Measurements from ENCODE around the gene TMBIM6. TPM values are rescaled to one million over a fixed set of nuclear protein-coding genes. Genes with fewer than 3 reads are reported as not detected.

The TMBIM6 gene
- total RNA-seq, result 100 to 1,000 TPM; 191 to 248 (median 224) TPM
- polyA plus RNA-seq, result 100 to 1,000 TPM in 2 of 3 donors, 10 to 100 TPM in 1; 93.7 to 384 (median 135) TPM

- peak; percentile 100 for DNase-seq
- Histone ChIP-seq H3K4me1 (peaks cover 0 to 41% (median 38%) of the 10 kb centered on the region in 4 donors), H3K27ac (peak within 1 kb of the TSS; percentile 92 to 98 (median 95)), H3K4me3 (peak within 1 kb of the TSS; percentile 78 to 92 (median 90)), H3K9me3 (no peaks in the 10 kb centered on the region), H3K27me3 (no peaks in the 10 kb centered on the region), H3K36me3 (no peaks in the 10 kb centered on the region)
- TF ChIP-seq EP300 (IDR thresholded peaks at IDR 0.05) (no peak), POLR2A (IDR thresholded peaks at IDR 0.05) (peak; percentile 99), POLR2AphosphoS5 (IDR thresholded peaks at IDR 0.05) (peak; percentile 98 to 99 (median 98)), CTCF (IDR thresholded peaks at IDR 0.05) (peak; percentile 91 to 98 (median 94))
- intact Hi-C loops (cut with DNase I), result no loop called here
- WGBS, 2 donors, result 2 to 4% methylated on average over 50 of the region's 50 CpGs
Observed at GRCh38 chr12:49740930-49741881, at the start of gene TMBIM6. Gene TMBIM6 (plus strand): TSS chr12:49741557. CDS start chr12:49752494, 10,937 bp downstream.

- H3K4me1 ChIP-seq, result peaks cover 0 to 20% (median 11%) of the 10 kb centered on the region in 4 donors
- WGBS, 2 donors, result 64 to 70% methylated on average over 3 of the region's 3 CpGs
Observed at GRCh38 chr12:49692851-49693250, 48.5 kb upstream of the TMBIM6 start.

GRCh38 chr12:49693931-49694444, 47.4 kb upstream of the TMBIM6 start:
- TF ChIP-seq EP300 (IDR thresholded peaks at IDR 0.05) (no peak), POLR2AphosphoS5 (IDR thresholded peaks at IDR 0.05) (no peak), CTCF (IDR thresholded peaks at IDR 0.05) (no peak), POLR2A (IDR thresholded peaks at IDR 0.05) (no peak)
- no peaks in the 10 kb centered on the region for H3K27me3 ChIP-seq
- DNase-seq, result peak; percentile 8
- no peak overlapping the region for H3K27ac ChIP-seq
- no peaks in the 10 kb centered on the region for H3K36me3 ChIP-seq
- intact Hi-C loops (cut with DNase I), result no loop called here
- no peaks in the 10 kb centered on the region for H3K9me3 ChIP-seq
- 92 to 94% methylated on average over 8 of the region's 8 CpGs for WGBS, 2 donors
- H3K4me1 ChIP-seq, result peaks cover 0 to 26% (median 19%) of the 10 kb centered on the region in 4 donors
- no peak overlapping the region for H3K4me3 ChIP-seq

More at GRCh38 chr12:49692851-49693250, 48.5 kb upstream of the TMBIM6 start:
- Histone ChIP-seq H3K27me3 (no peaks in the 10 kb centered on the region), H3K4me3 (no peak overlapping the region), H3K9me3 (no peaks in the 10 kb centered on the region), H3K27ac (no peak overlapping the region), H3K36me3 (no peaks in the 10 kb centered on the region)
- no peak for DNase-seq
- intact Hi-C loops (cut with DNase I), result no loop called here
- TF ChIP-seq EP300 (IDR thresholded peaks at IDR 0.05) (no peak), POLR2A (IDR thresholded peaks at IDR 0.05) (no peak), POLR2AphosphoS5 (IDR thresholded peaks at IDR 0.05) (no peak), CTCF (IDR thresholded peaks at IDR 0.05) (no peak)

- Histone ChIP-seq H3K36me3 (no peaks in the 10 kb centered on the region), H3K27me3 (no peaks in the 10 kb centered on the region), H3K4me3 (no peak overlapping the region), H3K9me3 (no peaks in the 10 kb centered on the region), H3K4me1 (peaks cover 0 to 32% (median 24%) of the 10 kb centered on the region in 4 donors), H3K27ac (no peak overlapping the region)
- peak; percentile 26 for DNase-seq
- intact Hi-C loops (cut with DNase I), result no loop called here
- TF ChIP-seq POLR2AphosphoS5 (IDR thresholded peaks at IDR 0.05) (no peak), EP300 (IDR thresholded peaks at IDR 0.05) (no peak), POLR2A (IDR thresholded peaks at IDR 0.05) (no peak), CTCF (IDR thresholded peaks at IDR 0.05) (no peak)
Observed at GRCh38 chr12:49696723-49697122, 44.6 kb upstream of the TMBIM6 start.
